HG02678 (cell line): ENCODE results near the gene GPR17.

Experiments used
- ATAC-seq: cut with Tn5 transposase; IDR thresholded peaks from one replicate; pipeline ENCODE4 v1.9.1; 2021; ENCODE audit warnings: mild to moderate bottlenecking, moderate library complexity; ENCODE audit not compliant: unreplicated experiment

The GPR17 gene

GRCh38 chr2:127641133-127641532 lies 4.8 kb upstream of the GPR17 start:
- ATAC-seq = no peak

GRCh38 chr2:127641846-127642507 lies 4.0 kb upstream of the GPR17 start:
- ATAC-seq = no peak

- no peak for ATAC-seq
Measured at GRCh38 chr2:127642706-127643438, 3.1 kb upstream of the GPR17 start.

- no peak for ATAC-seq
Measured at GRCh38 chr2:127643439-127644065, 2.4 kb upstream of the GPR17 start.

GRCh38 chr2:127644066-127645025 lies 1.6 kb upstream of the GPR17 start:
- ATAC-seq = no peak

- ATAC-seq = no peak
Measured at GRCh38 chr2:127645026-127645394, 943 bp upstream of the GPR17 start.

GRCh38 chr2:127646487-127647241 lies 711 bp downstream of the GPR17 start:
- ATAC-seq = no peak

- ATAC-seq = no peak
Measured at GRCh38 chr2:127647242-127648190, 1.6 kb downstream of the GPR17 start.

GRCh38 chr2:127648321-127648720 lies 2.4 kb downstream of the GPR17 start:
- no peak for ATAC-seq

GRCh38 chr2:127649100-127649611 lies 3.2 kb downstream of the GPR17 start:
- no peak for ATAC-seq

GRCh38 chr2:127649684-127650040 lies 3.7 kb downstream of the GPR17 start:
- peak; percentile 73 for ATAC-seq

GRCh38 chr2:127650041-127650784 lies 4.3 kb downstream of the GPR17 start:
- no peak for ATAC-seq

- ATAC-seq = no peak
Measured at GRCh38 chr2:127650785-127651380, 4.9 kb downstream of the GPR17 start.

- ATAC-seq = no peak
Measured at GRCh38 chr2:127651381-127651809, 5.4 kb downstream of the GPR17 start.

GRCh38 chr2:127651971-127652550 lies 6.1 kb downstream of the GPR17 start:
- ATAC-seq = no peak

GRCh38 chr2:127652786-127653357 lies 6.9 kb downstream of the GPR17 start:
- ATAC-seq = no peak

- no peak for ATAC-seq
Measured at GRCh38 chr2:127653421-127654083, 7.6 kb downstream of the GPR17 start.
